Large intestine (tissue), 3 donors: ENCODE data around the gene FOLH1. TPM values are rescaled to one million over a fixed set of nuclear protein-coding genes. Genes with fewer than 3 reads are reported as not detected.
"Not testable (repeated sequence)": the region's sequence is repeated elsewhere in the genome, so short reads cannot be mapped to it uniquely, and the experiment has no call there.

Experiments used
- DNase-seq, 2 donors: peaks; one replicate each; pipeline versions ENCODE4 v3.0.0 to v3.0.0-alpha.2; 2013
- H3K27ac ChIP-seq: one replicate; pipeline ENCODE4 v1.5.1; 2013; ENCODE audit warnings: low read length
- H3K27me3 ChIP-seq: 2 replicates; pipeline ENCODE4 v1.6.1; 2013; ENCODE audit warnings: low read length; ENCODE audit not compliant: control insufficient read depth, insufficient read depth
- H3K36me3 ChIP-seq: 2 replicates; pipeline ENCODE4 v1.6.1; 2013; ENCODE audit warnings: low read length; ENCODE audit not compliant: control insufficient read depth, insufficient read depth
- H3K4me1 ChIP-seq: one replicate; pipeline ENCODE4 v1.6.1; 2013; ENCODE audit warnings: low read length; ENCODE audit not compliant: control insufficient read depth, insufficient read depth
- H3K4me3 ChIP-seq: one replicate; pipeline ENCODE4 v1.5.1; 2013; ENCODE audit warnings: low read length
- H3K9me3 ChIP-seq: one replicate; pipeline ENCODE4 v1.6.1; 2013; ENCODE audit warnings: mild to moderate bottlenecking, low read depth, low read length, moderate library complexity; ENCODE audit not compliant: control insufficient read depth
- WGBS: methylation state at CpG from one replicate; pipeline ENCODE4 v1.1.5; 2013; ENCODE audit warnings: low lambda C conversion rate; ENCODE audit not compliant: insufficient coverage; 5-methylcytosine and 5-hydroxymethylcytosine counted together
- polyA plus RNA-seq: library from polyadenylated mRNA; unstranded; fragments of 120-200 nt; gene quantifications from one replicate; pipeline ENCODE4 v1.2.1, GENCODE V29; 2013

FOLH1 gene
- polyA plus RNA-seq, 1 donor: 322 TPM

DNA sequence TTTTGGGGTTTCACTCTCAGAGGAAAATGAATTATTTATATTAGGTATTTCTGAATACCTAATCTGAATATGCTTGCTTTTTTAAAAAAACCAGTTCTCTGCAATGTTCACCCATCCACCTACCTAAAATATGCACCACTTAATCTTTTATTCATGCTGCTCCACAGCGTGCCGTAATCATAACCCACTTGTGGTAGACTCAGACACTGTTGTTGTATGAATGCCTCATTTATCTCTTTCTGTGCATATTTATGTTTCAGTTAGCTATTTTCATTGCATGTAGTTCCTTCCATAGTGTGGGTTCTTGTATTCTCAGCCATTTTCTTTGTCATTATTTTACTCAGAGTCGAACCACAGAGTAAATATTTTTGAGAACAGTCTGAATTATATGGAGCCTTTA is 21.6 kb upstream of the FOLH1 start:
- not testable (repeated sequence) for H3K4me1 ChIP-seq, H3K27ac ChIP-seq, H3K9me3 ChIP-seq, DNase-seq, H3K27me3 ChIP-seq, H3K4me3 ChIP-seq, H3K36me3 ChIP-seq
- 78% methylated on average over 3 of the region's 3 CpGs for WGBS

DNA sequence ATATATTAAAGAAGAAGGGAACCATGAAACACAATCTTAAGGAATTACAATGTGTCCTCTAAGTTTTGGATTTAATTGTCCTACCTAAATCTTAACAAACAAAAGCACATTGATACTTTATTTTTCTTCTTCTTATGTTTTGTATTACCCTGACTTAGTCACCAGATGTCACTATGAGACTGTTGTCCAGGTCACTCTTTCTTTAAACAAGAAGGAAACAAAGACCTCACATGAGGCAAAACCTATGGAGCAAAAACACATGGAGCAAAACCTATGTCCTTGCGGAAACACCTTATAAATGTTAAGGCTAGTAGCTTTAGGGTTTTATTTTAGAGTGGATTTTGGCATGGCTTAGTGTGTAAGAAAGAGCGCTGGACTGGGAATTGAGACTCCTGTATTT is 20.7 kb upstream of the FOLH1 start:
- DNase-seq: peak in 1 of 2 donors; percentile 14
- not testable (repeated sequence) for H3K4me1 ChIP-seq, H3K36me3 ChIP-seq, H3K27ac ChIP-seq, H3K9me3 ChIP-seq, H3K27me3 ChIP-seq, H3K4me3 ChIP-seq
- WGBS: no CpG with 5 or more reads among the region's 2 CpGs

DNA sequence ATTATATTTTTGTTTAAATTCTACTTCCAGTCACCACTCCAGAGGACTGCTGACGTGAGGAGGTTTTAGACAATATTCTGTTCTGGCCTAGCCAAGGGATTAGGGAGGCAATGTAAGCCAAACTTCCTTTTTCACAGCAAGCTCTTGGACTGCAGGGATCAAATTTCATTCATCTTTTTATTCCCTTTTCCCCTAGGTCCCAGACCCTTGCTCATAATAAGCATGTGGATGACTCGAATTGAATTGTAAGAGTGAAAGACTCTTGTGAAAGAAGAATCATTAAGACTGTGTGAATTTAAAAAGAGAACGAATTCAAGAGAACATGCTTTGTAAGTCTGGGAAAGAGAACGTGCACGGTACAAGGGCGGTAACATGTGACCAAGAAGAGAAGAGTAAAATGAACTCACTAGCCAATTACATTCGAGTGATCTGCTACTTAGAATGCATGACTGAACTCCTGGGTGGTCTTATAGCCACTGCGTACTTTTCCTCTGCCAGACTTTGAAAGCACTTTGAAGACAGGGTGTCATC is 16.9 kb upstream of the FOLH1 start:
- DNase-seq, H3K4me1 ChIP-seq, H3K27ac ChIP-seq, H3K27me3 ChIP-seq, H3K4me3 ChIP-seq, H3K36me3 ChIP-seq, H3K9me3 ChIP-seq: not testable (repeated sequence)
- 100% methylated on average over 2 of the region's 8 CpGs for WGBS

DNA sequence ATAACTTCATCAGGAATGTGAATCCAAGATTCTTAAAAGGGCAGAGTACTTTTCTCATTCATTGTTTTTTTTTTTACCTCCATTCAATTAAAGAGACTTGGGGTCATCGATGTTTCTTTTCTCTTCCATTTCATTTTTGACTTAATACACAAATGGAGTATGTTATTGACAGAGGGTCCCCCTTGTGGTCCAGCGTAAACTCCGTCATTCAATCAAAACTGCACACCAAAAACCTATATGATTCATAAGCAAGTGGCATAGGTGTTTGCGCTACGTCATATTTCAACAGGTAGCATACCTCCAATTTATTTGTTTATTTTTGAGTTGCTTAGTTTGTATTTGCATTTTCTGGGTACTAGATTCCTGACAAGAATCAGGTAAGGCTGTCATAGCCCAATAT is 12.7 kb upstream of the FOLH1 start:
- WGBS: 100% methylated on average over 1 of the region's 5 CpGs
- no peaks in the 10 kb centered on the region for H3K27me3 ChIP-seq
- H3K27ac ChIP-seq: no peak overlapping the region
- no peak for DNase-seq
- no peak overlapping the region for H3K4me3 ChIP-seq
- H3K4me1 ChIP-seq: no peaks in the 10 kb centered on the region
- H3K36me3 ChIP-seq: no peaks in the 10 kb centered on the region
- H3K9me3 ChIP-seq: no peaks in the 10 kb centered on the region

DNA sequence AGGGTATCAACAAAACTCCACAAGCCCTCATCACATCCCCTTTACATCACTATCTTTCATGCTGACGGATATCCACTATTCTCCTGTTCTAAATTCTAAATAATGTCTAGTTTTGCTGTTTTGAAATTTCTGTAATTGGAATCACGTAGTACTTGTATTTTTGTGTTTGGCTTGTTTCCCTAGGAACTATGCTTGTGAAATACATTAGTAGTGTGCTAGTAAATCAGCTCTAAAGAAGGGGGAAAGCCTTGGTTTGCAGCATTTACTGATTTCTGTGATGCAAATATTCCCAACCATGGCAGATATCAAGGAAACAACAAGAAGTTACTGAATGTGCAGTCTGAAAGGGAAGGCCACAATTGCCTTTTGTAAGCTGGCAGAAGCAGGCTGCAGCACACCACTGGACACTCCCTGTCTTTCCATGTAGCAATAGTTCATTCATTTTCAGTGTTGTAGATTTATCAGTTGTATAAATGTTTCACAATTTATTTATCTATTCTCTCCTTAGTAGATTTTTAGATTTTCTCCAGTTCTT is 4.7 kb upstream of the FOLH1 start:
- no peak for DNase-seq
- H3K9me3 ChIP-seq: no peaks in the 10 kb centered on the region
- H3K4me3 ChIP-seq: no peak overlapping the region
- H3K4me1 ChIP-seq: no peaks in the 10 kb centered on the region
- WGBS: no CpG with 5 or more reads among the region's 2 CpGs
- no peaks in the 10 kb centered on the region for H3K27me3 ChIP-seq
- no peaks in the 10 kb centered on the region for H3K36me3 ChIP-seq
- no peak overlapping the region for H3K27ac ChIP-seq

DNA sequence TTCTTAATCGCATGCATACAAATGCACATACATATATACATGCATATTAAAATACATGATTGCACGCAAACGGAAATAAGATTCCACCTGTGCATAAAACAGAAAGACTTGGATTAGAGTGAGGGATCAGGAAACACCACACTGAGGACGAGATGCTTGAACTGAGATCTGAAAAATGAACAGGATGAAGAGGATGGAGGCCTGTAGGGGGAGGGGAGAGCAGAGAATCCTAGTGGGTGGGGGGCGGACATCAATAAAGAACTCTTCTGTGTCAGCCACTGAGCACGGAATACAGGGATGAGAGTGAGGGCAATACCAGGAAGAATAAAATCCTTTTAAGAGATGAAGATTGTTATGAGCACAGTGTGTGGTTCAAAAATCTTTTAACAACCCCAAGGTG is 1.4 kb downstream of the FOLH1 start:
- not testable (repeated sequence) for DNase-seq, H3K4me1 ChIP-seq, H3K27me3 ChIP-seq, H3K9me3 ChIP-seq
- H3K27ac ChIP-seq: peak overlapping the region; percentile 94
- peak overlapping the region; percentile 87 for H3K4me3 ChIP-seq
- peaks cover 10% of the 10 kb centered on the region for H3K36me3 ChIP-seq
- WGBS: 86% methylated on average over 1 of the region's 6 CpGs

DNA sequence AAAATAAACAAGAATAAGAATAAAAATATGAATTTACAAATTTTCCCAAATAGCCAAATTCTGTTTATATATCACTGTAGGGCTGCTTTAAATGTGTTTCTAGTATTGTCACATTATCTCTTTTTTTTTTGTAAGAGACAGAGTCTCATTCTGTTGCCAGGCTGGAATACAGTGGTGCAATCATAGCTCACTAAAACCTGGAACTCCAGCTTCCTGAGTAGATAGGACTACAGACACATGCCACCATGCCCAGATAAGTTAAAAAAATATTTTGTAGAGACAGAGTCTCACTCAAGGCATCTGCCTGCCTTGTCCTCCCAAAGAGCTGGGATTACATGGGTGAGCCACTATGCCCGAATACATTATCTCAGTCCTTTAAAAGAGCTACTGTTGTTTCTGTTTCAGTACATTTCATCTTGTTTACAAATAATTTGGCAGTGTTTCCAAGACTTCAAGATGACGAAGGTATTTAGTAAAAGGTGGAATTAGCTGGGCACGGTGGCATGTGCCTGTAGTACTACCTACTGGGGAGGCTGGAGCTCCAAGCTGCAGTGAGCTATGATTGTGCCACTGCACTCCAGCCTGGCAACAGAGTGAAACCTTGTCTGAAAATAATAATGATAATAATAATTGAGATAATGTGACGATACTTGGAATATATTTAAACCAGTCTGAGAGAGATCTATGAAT is 6.0 kb downstream of the FOLH1 start:
- no peak overlapping the region for H3K27ac ChIP-seq
- H3K4me1 ChIP-seq: peaks cover 3% of the 10 kb centered on the region
- no peak overlapping the region for H3K4me3 ChIP-seq
- 100% methylated on average over 1 of the region's 4 CpGs for WGBS
- no peak for DNase-seq
- no peaks in the 10 kb centered on the region for H3K9me3 ChIP-seq
- H3K36me3 ChIP-seq: peaks cover 12% of the 10 kb centered on the region
- no peaks in the 10 kb centered on the region for H3K27me3 ChIP-seq

DNA sequence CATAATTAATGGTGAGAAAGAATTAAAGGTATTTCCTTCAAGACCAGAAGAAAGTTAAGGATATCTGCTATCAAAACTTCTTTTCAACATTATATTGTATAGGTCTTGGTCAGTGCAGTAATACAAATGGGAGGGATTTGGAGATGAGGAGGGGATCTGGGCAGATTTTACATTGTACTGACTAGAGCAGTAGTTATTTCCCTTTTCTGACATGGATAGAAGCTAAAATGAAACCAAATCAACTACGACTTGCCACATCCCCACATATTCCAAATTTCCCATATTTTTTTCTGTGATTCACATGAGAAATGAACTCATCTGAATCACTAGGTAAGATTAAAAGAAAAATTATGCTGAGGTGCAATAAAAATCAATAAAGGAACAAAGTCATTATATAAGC is 11.6 kb downstream of the FOLH1 start:
- not testable (repeated sequence) for H3K36me3 ChIP-seq, H3K4me3 ChIP-seq, H3K27me3 ChIP-seq, H3K9me3 ChIP-seq, H3K4me1 ChIP-seq, DNase-seq
- WGBS: no CpG with 5 or more reads among the region's 1 CpG
- peak overlapping the region; percentile 2 for H3K27ac ChIP-seq

DNA sequence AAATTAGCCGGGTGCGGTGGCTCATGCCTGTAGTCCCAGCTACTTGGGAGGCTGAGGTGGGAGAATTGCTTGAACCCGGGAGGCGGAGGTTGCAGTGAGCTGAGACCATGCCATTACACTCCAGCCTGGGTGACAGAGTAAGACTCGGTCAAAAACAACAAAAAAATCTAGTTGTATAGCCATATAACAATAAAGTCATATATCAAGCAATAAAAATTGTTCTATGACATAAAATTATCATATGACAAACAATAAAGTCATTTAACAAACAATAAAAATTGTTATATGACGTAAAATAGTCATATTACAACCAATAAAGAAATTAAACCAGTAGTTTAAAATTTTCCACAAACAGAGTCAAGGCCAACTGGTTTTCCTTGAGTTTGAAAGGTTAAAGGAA is 12.4 kb downstream of the FOLH1 start:
- WGBS: no CpG with 5 or more reads among the region's 6 CpGs
- H3K36me3 ChIP-seq, H3K4me3 ChIP-seq, H3K27me3 ChIP-seq, DNase-seq, H3K4me1 ChIP-seq, H3K9me3 ChIP-seq: not testable (repeated sequence)
- peak overlapping the region; percentile 26 for H3K27ac ChIP-seq

DNA sequence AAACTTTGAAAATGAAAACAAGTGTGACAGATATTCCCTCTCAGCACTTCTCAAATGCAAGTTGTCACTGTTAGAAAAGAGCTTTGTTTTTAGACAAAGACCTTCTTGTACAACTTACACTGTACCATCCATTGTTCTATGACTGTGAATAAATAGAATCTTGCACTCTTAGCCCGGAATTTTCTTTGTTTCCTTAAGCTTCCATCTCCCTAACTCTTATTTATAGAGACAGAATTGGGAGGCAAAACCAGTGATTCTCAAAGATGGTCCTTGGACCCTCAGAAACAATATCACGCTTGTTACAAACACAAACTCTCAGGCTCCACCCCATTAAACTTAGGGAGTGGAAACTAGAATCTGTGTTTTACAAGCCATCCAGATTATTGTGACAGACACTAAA is 18.1 kb downstream of the FOLH1 start:
- no CpG with 5 or more reads among the region's 2 CpGs for WGBS
- not testable (repeated sequence) for H3K36me3 ChIP-seq, H3K4me1 ChIP-seq, H3K27ac ChIP-seq, DNase-seq, H3K27me3 ChIP-seq, H3K9me3 ChIP-seq, H3K4me3 ChIP-seq

DNA sequence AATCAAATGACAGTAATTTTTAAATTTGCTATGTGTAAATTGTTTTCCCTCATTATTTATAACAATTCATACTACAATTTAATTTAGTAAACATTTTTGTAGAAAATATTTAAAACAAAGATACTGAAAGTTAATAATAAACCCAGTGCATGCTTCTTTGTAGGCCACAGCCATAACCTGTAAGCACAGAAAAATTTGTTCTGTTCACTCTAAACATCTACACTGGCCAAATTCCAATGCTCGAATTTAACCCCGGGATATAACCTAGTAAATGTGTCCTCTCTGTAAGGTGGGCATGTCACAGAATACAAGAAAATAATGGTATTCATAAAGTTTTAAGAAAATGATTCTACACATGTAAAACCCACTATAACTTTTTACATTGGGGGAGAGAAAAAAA is 22.2 kb downstream of the FOLH1 start:
- no CpG with 5 or more reads among the region's 2 CpGs for WGBS

More for the DNA sequence above, 22.2 kb downstream of the FOLH1 start:
- DNase-seq, H3K4me3 ChIP-seq, H3K9me3 ChIP-seq, H3K4me1 ChIP-seq, H3K27me3 ChIP-seq, H3K36me3 ChIP-seq, H3K27ac ChIP-seq: not testable (repeated sequence)
